NOMO-1 (cell line): Measurements from ENCODE around the gene KIF1B.
A peak's percentile ranks its signal among the peaks of the same experiment; 100 is the strongest.

ENCODE experiments used
- DNase-seq, 2 experiments: peaks; one replicate each; lab custom pipeline; 2025; ENCODE audit not compliant: unreplicated experiment in 2 of 2; lab: John Stamatoyannopoulos, UW

The KIF1B gene

DNA sequence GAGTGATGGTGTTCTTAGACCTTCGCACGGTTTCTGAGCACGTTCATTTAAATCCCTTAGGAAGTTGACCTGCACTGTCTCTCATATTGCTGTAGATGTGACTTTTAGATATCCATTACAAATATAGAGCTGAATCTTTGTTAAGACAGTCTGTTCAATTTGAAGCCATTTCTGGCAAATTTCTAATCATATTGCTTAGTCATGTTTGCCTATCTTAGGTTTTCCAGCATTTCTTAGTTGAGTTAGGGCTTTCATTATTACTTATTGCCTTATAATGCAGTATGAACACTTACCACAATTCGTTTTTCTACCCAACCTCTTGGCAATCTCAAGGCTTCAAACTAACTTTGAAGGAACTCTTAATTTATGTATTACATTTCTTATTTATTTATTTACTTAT is 110.0 kb downstream of the KIF1B start:
- DNase-seq = no peak

DNA sequence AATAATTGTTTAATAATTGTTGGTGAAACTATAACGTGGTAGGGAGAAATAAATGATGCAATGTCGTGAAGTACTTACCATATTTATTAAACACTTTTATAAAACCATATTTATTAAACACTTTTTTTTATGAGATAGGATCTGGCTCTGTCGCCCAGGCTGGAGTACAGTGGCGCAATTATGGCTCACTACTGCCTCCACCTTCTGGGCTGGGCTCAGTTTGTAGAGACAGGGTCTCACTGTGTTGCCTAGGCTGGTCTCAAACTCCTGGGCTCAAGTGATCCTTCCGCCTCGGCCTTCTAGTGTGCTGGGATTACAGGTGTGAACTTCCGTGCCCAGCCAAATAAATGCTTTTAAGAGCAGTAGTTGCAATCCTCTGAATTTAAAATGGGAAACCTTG is 112.5 kb downstream of the KIF1B start:
- DNase-seq = no peak

DNA sequence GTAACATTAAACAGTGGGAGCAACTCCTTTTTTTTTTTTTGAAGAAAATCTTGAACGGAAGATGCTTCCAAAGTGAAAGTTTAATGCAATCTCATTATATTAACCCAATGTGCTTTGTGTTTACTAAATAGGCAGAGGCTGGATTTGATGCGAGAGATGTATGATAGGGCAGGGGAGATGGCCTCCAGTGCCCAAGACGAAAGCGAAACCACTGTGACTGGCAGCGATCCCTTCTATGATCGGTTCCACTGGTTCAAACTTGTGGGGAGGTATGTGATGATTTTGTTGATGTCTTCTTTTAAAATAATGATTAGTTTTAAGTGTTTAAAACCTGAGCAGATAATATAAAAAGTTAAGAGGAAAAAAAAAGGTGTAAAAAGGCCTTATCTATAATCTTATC is 114.3 kb downstream of the KIF1B start:
- DNase-seq = no peak

DNA sequence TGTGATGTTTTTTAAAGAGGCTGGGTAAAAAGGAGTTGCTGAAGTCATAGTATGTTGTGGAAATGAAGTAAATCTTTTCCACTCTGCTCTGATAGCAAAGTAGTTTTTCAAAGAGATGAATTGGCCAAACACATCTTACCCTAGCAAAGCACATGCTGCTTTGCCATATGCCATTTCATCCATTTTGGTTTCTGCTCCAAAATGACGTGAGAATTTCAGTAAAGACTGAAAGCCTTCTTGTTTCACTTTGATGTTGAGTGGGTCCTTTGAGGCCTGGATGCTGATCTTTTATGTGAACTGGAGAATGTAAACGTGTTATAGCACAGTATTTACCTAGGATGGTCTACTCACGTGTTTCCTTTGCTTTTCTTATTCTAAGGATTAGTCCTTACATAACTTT is 115.2 kb downstream of the KIF1B start:
- no peak for DNase-seq

DNA sequence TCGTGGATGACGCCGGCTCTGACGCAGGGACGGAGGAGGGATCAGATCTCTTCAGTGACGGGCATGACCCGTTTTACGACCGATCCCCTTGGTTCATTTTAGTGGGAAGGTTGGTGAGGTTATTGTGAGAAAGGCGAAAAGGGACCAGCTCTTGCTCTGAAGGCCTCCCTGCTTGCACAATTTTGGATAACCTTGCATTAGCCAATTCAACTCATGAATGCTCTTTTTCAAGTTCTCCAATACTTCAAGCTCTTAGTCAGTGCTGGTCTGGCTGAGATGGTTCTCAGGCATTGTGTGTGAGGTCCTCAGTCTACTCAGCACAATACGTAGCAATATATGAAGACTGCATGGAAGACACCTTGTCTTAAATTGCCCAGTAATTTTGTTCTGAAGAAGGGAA is 115.9 kb downstream of the KIF1B start:
- DNase-seq = no peak

DNA sequence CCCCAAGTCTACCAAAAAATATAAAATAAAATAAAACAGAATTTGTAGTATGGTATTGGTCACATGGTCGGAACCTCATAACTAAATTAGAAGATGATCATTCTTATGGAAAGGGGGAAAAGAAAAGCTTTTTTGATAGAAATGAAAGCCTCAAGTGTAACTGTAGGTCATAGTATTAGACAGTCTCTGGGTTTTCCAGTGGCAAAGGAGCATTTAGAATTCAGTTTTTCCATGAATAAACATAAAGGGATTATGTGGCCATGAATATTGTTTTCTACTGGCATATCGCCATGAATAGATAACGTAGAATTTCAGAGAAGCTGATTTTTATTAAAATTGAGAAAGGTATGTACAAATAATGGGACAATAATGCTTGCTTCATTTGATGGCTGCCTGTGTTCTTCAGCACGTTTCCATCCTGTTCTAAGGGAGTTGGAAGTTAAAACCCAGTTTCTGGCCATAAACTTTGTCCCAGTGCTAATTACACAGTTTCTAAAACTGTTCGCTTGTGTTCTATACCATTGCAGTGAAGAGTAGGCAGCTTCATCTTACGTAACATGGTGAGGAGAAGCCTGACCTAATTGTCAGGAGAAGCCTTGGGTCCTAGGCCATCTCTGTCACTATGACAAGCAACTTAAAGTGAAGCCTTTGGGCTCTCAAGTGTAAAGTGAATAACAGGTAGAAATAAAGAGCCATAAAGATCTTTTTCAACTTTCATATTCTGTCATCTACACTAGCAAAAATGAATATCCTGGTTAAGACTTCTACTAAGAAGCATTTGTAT is 118.0 kb downstream of the KIF1B start:
- peak in 1 of 2 experiments; percentile 45 for DNase-seq

DNA sequence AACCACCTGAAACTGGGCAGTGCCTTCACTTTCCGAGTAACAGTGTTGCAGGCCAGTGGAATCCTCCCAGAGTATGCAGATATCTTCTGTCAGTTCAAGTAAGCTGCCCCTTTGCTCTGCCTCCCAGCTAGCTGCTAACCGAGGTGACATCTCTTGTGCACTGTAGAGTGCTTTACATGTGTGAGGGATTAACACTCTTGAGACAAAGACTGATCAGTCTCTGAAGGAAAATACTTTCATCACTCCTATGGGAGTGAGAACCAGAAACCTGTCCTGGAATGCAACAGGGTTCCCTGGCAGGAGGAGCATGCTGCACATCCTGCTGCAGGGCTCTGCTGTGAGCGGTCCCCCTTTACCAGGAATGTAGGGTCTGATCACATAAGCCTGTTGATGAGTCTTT is 127.1 kb downstream of the KIF1B start:
- no peak for DNase-seq

DNA sequence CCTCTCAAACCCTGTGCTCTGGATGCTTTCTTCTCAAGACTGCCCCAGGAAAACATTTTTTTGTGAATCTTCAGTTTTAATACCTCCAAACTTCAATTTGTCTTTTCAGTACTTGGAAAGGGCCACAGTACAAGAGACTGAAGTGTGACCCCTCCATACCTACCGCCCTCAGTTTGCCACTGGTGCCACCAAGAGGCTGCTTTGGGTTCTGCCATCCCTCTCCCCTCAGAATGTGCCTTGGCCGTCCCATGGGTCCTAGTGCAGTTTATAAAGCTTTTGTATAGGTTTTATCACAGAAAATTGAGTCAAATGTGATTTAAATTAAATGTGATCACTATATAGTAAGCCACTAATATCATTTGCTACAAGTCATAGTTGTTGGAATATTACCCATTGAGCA is 127.7 kb downstream of the KIF1B start:
- DNase-seq = no peak

DNA sequence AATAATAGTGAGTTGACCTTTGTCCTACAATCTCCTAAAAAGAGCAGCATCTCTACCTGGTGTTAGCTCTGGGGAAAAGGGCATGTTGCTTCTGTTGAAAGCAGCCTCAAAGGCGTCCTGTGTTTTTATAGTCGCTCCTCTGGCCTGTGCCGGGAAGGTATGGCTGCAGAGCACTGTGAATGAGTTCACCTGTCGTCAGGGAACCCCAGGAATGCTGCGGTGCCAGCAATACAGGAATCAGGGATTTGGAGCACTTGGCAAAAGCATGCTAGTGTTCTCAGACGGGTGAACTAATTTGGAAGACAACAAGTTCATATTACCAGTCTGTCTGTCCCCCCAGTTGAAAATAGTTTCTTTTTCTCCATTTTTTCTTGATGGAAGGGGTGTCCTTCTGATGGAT is 128.2 kb downstream of the KIF1B start:
- DNase-seq = no peak

DNA sequence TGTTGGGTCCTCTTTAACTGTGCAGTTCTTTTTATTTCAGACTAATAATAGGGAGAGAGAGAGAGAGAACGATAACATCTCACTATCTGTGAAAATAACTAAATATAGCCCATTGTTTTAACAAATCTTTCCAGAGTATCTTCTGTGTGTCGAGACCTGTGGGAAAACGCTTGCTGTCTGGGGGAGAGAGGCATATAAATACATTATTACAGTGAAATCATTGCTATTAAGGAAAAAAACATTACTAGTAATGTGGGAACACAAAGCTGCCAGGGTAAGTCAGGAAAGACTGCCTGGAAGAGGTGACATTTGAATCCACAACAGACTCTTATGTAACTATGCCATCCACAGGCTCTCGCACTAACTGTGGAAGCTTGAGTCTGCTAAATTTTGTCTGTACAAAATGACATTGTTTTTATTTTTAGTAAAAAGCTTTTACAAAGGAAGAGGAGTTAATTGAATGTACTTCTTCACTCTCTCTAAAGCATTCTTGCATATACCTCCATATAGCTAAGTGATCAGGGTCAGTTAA is 128.7 kb downstream of the KIF1B start:
- no peak for DNase-seq

DNA sequence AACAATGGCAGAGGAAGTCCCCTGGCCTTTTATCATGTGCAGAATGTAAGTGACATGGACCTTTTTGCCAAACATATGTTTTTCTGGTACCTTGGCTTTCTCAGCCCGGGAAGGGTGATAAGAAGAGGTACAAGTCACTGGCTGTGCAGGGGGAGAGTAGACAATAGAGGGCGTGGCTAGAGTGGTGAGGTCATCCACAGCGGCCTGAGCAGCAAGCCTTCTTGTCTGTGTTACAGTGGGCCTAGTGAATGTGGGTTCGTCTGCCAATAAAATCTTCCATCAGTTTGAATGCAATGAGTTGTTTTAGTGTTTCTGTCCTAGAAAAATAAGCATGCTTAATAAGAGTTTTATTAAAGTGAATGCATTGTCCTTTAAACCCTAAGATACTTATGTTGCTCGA is 129.4 kb downstream of the KIF1B start:
- DNase-seq = no peak

DNA sequence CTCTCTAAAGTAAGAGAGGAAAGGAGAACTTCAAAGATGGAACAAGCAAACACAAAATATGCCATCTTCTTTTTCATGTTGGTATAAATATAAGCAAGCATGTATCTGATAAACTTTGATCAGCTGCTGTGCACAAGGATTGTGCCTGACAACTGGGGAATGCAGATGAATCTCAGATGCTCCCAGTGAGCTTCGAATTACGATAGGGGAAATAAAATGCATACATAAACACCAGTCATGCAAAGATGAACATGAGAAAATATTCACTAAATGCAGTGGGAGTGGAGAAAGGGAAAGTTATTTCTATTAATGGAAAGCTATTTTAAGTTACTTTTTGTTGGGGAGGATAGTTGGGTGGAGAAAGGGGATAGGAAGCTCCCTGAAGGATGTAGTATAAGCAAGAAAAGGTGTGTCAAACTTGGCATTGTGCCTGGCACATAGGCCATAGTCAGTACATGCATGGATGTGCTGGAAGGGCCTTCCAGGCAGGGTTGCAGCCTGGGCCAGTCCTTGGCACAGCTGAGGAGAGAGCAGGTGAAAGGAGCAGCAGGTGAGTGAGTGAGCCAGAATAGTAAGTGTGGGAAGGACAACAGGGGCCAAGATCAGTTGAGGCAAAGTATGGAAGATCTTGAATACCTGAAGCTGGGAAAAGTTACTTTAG is 130.7 kb downstream of the KIF1B start:
- no peak for DNase-seq

DNA sequence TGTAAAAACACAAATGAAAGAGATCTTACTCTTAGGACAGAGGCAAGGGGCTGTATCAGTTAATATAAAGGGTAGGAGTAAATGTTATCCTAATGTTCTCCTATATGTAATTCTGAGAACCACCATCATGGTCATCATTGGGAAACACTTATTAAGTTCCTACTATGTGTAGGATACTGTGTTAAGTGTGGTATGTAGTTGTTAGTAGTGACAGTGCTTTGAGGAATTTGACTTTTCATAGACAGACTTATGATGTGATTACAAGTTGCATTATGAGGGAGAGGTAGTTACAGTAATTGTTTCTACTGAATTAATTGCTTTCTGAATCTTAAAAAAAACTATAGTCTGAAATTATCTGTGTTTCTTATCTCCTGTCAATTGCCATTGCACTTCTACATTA is 136.7 kb downstream of the KIF1B start:
- DNase-seq = no peak

DNA sequence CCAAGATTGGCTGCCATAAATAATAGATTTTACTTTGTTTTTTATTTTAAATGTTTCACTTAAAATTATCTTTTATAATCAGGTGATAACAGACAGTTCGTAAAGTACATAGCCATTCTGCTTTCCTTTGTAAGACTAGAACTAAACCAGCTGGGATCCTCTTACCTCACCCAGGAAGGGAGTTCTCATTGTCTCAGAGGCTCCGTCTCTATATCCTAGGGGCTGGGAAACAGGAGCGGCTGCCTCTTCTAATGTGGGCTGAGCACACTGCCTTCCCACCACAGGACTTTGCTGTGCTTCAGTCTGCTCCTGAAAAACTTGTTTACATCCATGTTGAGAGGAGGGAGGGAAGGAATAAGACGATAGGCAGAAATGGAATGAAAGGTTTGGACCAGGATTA is 142.9 kb downstream of the KIF1B start:
- no peak for DNase-seq

DNA sequence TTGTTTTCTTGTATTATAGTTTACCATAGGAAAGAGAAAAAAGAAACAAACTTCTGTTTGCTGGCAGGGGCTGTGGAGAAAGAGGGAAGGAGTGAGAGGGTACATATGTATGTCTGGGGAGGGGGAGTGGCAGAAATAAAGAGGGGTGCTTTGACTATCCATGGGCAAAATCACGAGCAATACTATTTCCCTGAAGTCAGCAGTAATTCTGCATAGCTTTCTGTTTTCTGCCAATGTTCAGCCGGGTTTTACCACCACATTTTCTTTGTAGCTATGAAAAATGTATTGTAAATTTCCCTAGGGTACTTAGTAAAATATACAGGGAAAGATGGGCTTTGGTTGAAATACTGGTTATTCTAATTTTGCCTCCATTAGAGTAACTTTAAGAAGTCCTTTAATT is 143.3 kb downstream of the KIF1B start:
- no peak for DNase-seq

DNA sequence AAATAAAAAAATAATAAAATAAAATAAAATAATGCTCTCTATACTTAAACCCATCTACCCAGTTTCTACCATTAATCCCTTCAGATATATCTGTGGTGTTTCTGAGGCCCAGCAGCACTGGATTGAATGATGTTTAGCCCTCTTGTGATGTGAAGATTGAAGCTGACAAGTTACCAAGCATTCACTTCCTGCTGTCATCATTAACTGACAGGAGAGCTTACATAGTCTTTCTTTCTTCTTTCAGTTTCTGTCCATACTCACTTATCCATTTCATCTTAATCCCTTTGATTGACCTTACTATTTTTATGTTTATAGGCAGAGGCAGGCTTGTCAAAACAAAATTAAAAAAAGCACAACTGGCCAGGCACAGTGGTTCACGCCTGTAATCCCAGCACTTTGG is 149.7 kb downstream of the KIF1B start:
- no peak for DNase-seq

DNA sequence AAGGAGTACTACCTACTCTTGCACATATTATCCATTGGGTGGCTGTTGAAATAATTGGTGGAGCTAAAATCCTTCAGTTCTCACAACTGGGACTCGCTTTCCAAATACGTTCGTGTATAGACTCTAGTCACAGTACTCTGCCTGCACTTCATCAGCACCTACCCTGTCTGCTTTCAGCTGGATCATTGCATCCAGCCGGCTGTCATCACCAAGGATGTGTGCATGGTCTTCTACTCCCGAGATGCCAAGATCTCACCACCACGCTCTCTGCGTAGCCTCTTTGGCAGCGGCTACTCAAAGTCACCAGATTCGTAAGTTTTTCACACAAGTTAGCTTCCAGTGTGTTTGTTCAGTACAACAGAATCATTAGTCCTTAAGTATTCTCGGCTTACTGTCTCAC is 151.1 kb downstream of the KIF1B start:
- DNase-seq = no peak

DNA sequence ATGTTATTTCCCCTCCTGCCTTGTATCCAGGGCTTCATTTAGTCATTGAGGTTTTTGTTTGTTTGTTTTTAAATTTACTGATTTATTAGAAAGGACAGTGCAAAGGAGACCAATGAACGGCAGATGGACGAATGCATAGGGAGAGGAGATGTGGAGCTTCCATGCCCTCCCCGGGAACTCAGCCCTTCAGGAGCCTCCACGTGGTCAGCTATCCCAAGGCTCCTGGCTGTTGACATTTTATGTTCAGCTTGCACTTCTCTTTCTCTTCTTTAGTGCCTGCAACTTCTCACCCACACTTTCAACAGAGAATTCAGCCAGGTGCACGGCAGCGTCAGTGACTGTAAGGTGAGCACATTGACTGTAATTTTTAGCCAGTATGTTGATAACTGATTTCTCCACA is 157.8 kb downstream of the KIF1B start:
- no peak for DNase-seq

DNA sequence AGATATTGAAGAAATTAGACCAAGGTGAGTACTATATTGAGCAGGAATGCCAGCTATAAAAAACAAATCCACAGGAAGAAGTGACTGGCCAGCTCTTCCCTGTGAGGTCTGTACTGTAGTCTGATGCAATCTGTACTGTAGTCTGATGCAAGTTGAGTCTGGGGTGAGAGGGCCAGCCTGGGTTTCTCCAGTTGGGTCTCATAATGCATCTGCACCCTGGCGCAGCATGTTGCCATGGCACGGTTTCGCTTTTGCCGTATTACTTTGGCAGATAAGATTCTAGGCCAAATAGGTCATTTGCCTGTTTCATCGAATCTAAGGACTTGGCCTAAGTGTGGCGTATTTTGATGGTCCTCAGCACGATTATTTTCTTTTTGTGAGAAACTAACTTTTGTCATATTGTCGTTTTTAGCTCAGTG is 164.1 kb downstream of the KIF1B start:
- DNase-seq = no peak

DNA sequence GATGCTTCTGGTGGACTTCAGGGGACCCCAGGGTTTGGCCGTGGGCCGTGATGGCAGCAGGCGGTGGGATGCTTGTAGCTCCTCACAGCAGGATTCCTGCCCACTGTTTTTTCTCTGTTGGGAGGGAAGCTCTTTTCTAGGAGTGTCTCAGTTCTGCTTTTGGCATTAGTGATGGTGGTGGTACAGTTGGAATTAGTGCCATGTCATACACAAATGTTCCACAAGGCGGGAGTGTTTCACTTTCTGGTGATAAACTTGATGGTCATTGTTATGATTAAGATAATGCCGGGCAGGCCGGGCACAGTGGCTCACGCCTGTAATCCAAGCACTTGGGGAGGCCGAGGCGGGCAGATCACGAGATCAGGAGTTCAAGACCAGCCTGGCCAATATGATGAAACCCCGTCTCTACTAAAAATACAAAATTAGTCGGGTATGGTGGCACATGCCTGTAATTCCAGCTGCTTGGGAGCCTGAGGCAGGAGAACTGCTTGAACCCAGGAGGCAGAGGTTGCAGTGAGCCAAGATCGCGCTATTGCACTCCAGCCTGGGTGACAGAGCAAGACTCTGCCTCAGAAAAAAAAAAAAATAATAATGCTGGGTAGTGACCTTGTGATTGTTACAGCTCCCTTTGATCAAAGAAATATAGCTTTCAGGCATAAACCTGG is 167.1 kb downstream of the KIF1B start:
- peak; percentile 50 to 72 for DNase-seq

DNA sequence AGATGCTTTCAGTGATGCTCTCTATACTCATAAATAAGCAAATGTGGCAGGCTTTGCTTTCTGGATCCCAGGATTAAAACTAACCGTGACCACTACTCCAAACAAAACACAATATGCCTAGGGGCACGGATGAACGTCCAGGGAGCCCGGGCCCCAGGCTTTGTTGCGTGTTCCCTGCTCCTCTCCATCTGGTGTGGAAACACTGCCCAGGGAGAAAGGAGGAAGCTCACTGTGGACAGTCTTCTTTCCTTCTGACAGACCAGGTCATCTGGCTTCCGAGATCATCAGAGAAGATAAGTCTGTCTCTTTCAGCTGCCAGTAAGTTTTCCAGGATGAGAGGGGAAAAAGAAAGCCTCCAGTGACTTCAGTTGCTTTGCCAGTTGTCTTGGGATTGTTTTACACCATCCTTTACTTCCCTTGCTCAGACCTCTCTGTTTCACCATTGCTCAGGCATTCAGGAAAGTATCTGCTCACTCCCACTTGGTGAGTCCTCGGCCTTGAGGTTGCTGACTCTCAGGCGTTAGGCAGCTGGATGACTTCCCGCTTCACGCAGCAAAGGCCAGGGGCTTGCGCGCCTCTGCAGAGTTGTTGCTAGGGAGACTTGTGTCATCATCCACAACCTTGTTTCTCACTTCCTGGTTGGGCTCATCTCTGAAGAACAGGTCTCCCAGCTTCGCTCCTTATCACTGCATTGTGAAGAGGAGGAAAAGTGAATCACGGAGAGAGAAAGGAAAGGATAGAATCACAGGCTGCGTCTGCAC is 167.9 kb downstream of the KIF1B start:
- peak; percentile 79 to 89 for DNase-seq
